HCT116 (cell line): ENCODE measurements around the gene SPRYD4. TPM values are rescaled to one million over a fixed set of nuclear protein-coding genes. Genes with fewer than 3 reads are reported as not detected.

Experiments
- ATAC-seq: fragments of 200-7000 bp; cut with Tn5 transposase; 2 replicates; pipeline ENCODE4 v1.9.1; 2020; ENCODE audit warnings: mild to moderate bottlenecking, moderate library complexity
- BruUV-seq: library from RNA; stranded (reverse); fragments of 400-500 nt; replicated peaks from 2 replicates; lab custom pipeline; 2021; lab: Mats Ljungman, UMichigan
- CTCF ChIA-PET: fragments of 300-600 bp; sonication (Branson Sonifier 250); formaldehyde crosslinking; loops from one replicate; lab custom pipeline; 2021; ENCODE audit warnings: antibody characterized with exemption; lab: Charles Lee
- POLR2A ChIA-PET: fragments of 300-600, 350-600 bp; sonication (Branson Sonifier 250); formaldehyde crosslinking; loops from one replicate; lab custom pipeline; 2021; ENCODE audit warnings: antibody characterized with exemption; lab: Charles Lee
- RAD21 ChIA-PET, 2 experiments: fragments of 300-600 bp; sonication (Branson Sonifier 250); formaldehyde crosslinking; loops; one replicate each; lab custom pipeline; 2023; ENCODE audit warnings: low total read pairs in 2 of 2; ENCODE audit not compliant: uncharacterized antibody in 2 of 2, unreplicated experiment in 2 of 2, low non-redundant PET in 1 of 2; lab: Charles Lee
- DNase-seq: peaks from one replicate; pipeline ENCODE4 v3.0.0-alpha.2; 2010; ENCODE audit warnings: low read depth, low spot score
- H2AFZ ChIP-seq: fragments of 200-600 bp; shearing (Covaris generic), sonication (generic); 2 replicates; pipeline ENCODE4 v1.6.1; 2017; ENCODE audit warnings: low read depth, mixed run types, mixed read lengths, antibody characterized with exemption, low read length; ENCODE audit not compliant: poor library complexity, severe bottlenecking
- H3K27ac ChIP-seq: 2 replicates; pipeline ENCODE4 v1.5.1; 2012; ENCODE audit warnings: low read depth, low read length
- H3K27me3 ChIP-seq: fragments of 200-600 bp; sonication (generic); 2 replicates; pipeline ENCODE4 v1.6.1; 2016; ENCODE audit warnings: mixed run types, low read length, mixed read lengths; ENCODE audit not compliant: insufficient read depth
- H3K36me3 ChIP-seq, 2 experiments: fragments of 200-500 bp in 1 of 2; fragments of 200-600 bp in 1 of 2; sonication (Bioruptor generic) in 1 of 2; sonication (generic) in 1 of 2; 2 replicates each; pipeline versions ENCODE4 v1.5.1 to v1.6.1; 2014 to 2016; ENCODE audit warnings: low read length in 2 of 2, inconsistent platforms in 1 of 2, mixed read lengths in 1 of 2, mixed run types in 1 of 2; ENCODE audit not compliant: insufficient read depth in 2 of 2, control insufficient read depth in 1 of 2
- H3K4me1 ChIP-seq, 2 experiments: fragments of 200-600 bp in 1 of 2; sonication (generic) in 1 of 2; 2 replicates each; pipeline versions ENCODE4 v1.5.1 to v1.6.1; 2012 to 2017; ENCODE audit warnings: low read length in 2 of 2, inconsistent platforms in 1 of 2, mild to moderate bottlenecking in 1 of 2, mixed read lengths in 1 of 2, mixed run types in 1 of 2, moderate library complexity in 1 of 2; ENCODE audit not compliant: insufficient read depth in 2 of 2, control insufficient read depth in 1 of 2
- H3K4me2 ChIP-seq: fragments of 200-600 bp; sonication (generic); 2 replicates; pipeline ENCODE4 v1.6.1; 2017; ENCODE audit warnings: mixed run types, low read length, mixed read lengths
- H3K4me3 ChIP-seq, 2 experiments: fragments of 200-600 bp in 1 of 2; sonication (generic) in 1 of 2; replicated peaks in 1 of 2; 2 replicates each; pipeline ENCODE4 v1.5.1; 2011 to 2016; ENCODE audit warnings: low read length in 2 of 2, control low read depth in 1 of 2, low read depth in 1 of 2, mild to moderate bottlenecking in 1 of 2, mixed read lengths in 1 of 2, mixed run types in 1 of 2
- H3K79me2 ChIP-seq: fragments of 200-600 bp; sonication (generic); 2 replicates; pipeline ENCODE4 v1.6.1; 2017; ENCODE audit warnings: mild to moderate bottlenecking, mixed run types, low read length, moderate library complexity, mixed read lengths; ENCODE audit not compliant: insufficient read depth
- H3K9ac ChIP-seq: fragments of 200-600 bp; sonication (generic); 2 replicates; pipeline ENCODE4 v1.6.1; 2016; ENCODE audit warnings: low read length, mixed read lengths
- H3K9me2 ChIP-seq: fragments of 200-600 bp; sonication (generic), shearing (Covaris generic); 2 replicates; pipeline ENCODE4 v1.6.1; 2017; ENCODE audit warnings: mixed run types, mild to moderate bottlenecking, moderate library complexity; ENCODE audit not compliant: insufficient read depth
- H3K9me3 ChIP-seq, 2 experiments: fragments of 200-500 bp in 1 of 2; fragments of 200-600 bp in 1 of 2; sonication (Bioruptor generic) in 1 of 2; sonication (generic) in 1 of 2; 2 replicates each; pipeline ENCODE4 v1.6.1; 2014 to 2017; ENCODE audit warnings: low read length in 2 of 2, mixed read lengths in 2 of 2, inconsistent platforms in 1 of 2, low read depth in 1 of 2, mild to moderate bottlenecking in 1 of 2, mixed run types in 1 of 2, moderate library complexity in 1 of 2; ENCODE audit not compliant: control insufficient read depth in 1 of 2, insufficient read depth in 1 of 2
- H4K20me1 ChIP-seq: fragments of 200-600 bp; sonication (generic), shearing (Covaris generic); 2 replicates; pipeline ENCODE4 v1.6.1; 2017; ENCODE audit warnings: mixed run types, mild to moderate bottlenecking, moderate library complexity; ENCODE audit not compliant: insufficient read depth
- FOSL1 ChIP-seq: IDR thresholded peaks from 2 replicates; pipeline ENCODE4 v1.6.1; 2012; ENCODE audit warnings: low read depth
- MAX ChIP-seq: IDR thresholded peaks from 2 replicates; pipeline ENCODE4 v1.6.1; 2012
- RAD21 ChIP-seq: IDR thresholded peaks from 2 replicates; pipeline ENCODE4 v1.6.1; 2012; ENCODE audit warnings: low read depth, mild to moderate bottlenecking
- SRF ChIP-seq: IDR thresholded peaks from 2 replicates; pipeline ENCODE4 v1.6.1; 2012; ENCODE audit warnings: low read depth
- ZFX ChIP-seq: fragments of 450-650 bp; IDR thresholded peaks from 2 replicates; pipeline ENCODE4 v1.6.1; 2017
- intact Hi-C: fragments of 100-400 bp; cut with micrococcal nuclease; formaldehyde crosslinking; loops from 2 replicates; pipeline ENCODE4 v1.10.0; 2022
- total RNA-seq: library from RNA; stranded (reverse); gene quantifications from one replicate; pipeline ENCODE4 v1.2.1, GENCODE V29; 2021; ENCODE audit not compliant: unreplicated experiment

Gene SPRYD4
- total RNA-seq, 1 experiment from 2014 or later = 2.5 TPM

GRCh38 chr12:56461235-56462159, 6.9 kb upstream of the SPRYD4 start:
- CTCF ChIA-PET = interaction anchor here (0.8 to 2.6 kb wide), 4 partner anchors 12 to 145 kb away, joined by 3 to 7 read pairs (median 4); partner anchors contain the start of gene STAT2
- no peaks in the 10 kb centered on the region for H3K79me2 ChIP-seq
- ATAC-seq = peak; percentile 30; the same call in 1 of the 2 replicates
- DNase-seq = no peak
- TF ChIP-seq MAX (0 out of 2 replicates have a peak, but pooled peaks have one; percentile 26), ZFX (no peak)
- TF ChIP-seq, all 23 proteins: peak for 1
- H3K4me3 ChIP-seq = no peak overlapping the region; a peak in 1 of 4 replicates
- intact Hi-C loops = loop anchor here (5.0 kb wide), 3 partner anchors 129 to 254 kb away; partner anchors contain the start of genes CNPY2 and PAN2
- H4K20me1 ChIP-seq = no peaks in the 10 kb centered on the region
- no peaks in the 10 kb centered on the region for H3K27me3 ChIP-seq
- H3K9me2 ChIP-seq = no peaks in the 10 kb centered on the region
- H3K9ac ChIP-seq = peak overlapping the region; percentile 22; the same call in 1 of the 2 replicates
- peak overlapping the region; percentile 49 for H3K4me2 ChIP-seq
- ChIA-PET RAD21 (no interaction called here), POLR2A (interaction anchor here (0.8 to 2.0 kb wide), 4 partner anchors 12 to 146 kb away, joined by 4 to 6 read pairs (median 5); partner anchors contain the start of genes CNPY2, STAT2 and TIMELESS)
- no peak overlapping the region for H3K27ac ChIP-seq
- no TSS peak for BruUV-seq
- peak overlapping the region; percentile 7 for H2AFZ ChIP-seq
- H3K4me1 ChIP-seq = peaks cover 5 to 23% of the 10 kb centered on the region in 2 experiments
- no peaks in the 10 kb centered on the region for H3K36me3 ChIP-seq
- H3K9me3 ChIP-seq = no peaks in the 10 kb centered on the region

- H3K27me3 ChIP-seq = no peaks in the 10 kb centered on the region
- no peak for TF ChIP-seq FOSL1
- TF ChIP-seq SRF = no peak
- no peak for TF ChIP-seq RAD21
- no peak overlapping the region for H3K9ac ChIP-seq
- H3K9me3 ChIP-seq = no peaks in the 10 kb centered on the region
- DNase-seq = no peak
- H3K9me2 ChIP-seq = no peaks in the 10 kb centered on the region
- no peak overlapping the region for H2AFZ ChIP-seq
- H4K20me1 ChIP-seq = no peaks in the 10 kb centered on the region
- ChIA-PET RAD21 (no interaction called here), CTCF (interaction anchor here (0.6 to 1.2 kb wide), 2 partner anchors 147 to 174 kb away, joined by 3 to 5 read pairs; partner anchors contain the start of gene CNPY2), POLR2A (interaction anchor here (0.8 kb wide), 1 partner anchor 102 kb away, joined by 5 read pairs; the partner anchor contains the start of gene STAT2)
- no TSS peak for BruUV-seq
- H3K27ac ChIP-seq = no peak overlapping the region
- H3K4me1 ChIP-seq = peaks cover 5 to 23% of the 10 kb centered on the region in 2 experiments
- no peaks in the 10 kb centered on the region for H3K79me2 ChIP-seq
- no peaks in the 10 kb centered on the region for H3K36me3 ChIP-seq
- ATAC-seq = no peak
- intact Hi-C loops = loop anchor here (5.0 kb wide), 3 partner anchors 130 to 255 kb away; partner anchors contain the start of genes CNPY2 and PAN2
- no peak overlapping the region for H3K4me3 ChIP-seq
- no peak overlapping the region for H3K4me2 ChIP-seq
Measured at GRCh38 chr12:56462565-56462964, 5.8 kb upstream of the SPRYD4 start.
